ENCODE data around the gene LRRN2. TPM values are rescaled to one million over a fixed set of nuclear protein-coding genes. Genes with fewer than 3 reads are reported as not detected.
A peak's percentile ranks its signal among the peaks of the same experiment; 100 is the strongest.

LRRN2 gene
- total and polyA plus RNA-seq, 2 of the 8 experiments (the other 6 are each of a cell fraction or from before 2014, with no cell fraction given) = 1.8 to 2.3 TPM

DNA sequence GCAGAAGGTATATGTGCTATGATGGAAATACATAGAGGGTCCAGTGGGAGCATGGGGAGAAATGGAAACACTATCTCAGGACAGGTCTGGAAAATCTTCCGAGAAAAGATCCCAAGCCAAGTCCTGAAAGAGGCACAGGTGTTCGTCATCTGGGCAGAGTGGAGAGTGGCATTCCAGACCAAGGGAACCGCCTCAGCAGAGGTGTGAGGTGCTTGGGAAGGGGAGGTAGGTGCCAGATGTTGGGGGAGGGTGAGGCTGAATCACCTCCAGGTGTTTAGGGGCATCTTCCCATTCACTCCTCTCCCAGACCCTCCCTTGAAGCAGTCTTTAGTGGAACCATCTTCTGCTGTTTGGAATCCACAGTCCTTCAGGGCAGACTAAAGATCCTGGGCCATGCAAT, 23.5 kb upstream of the LRRN2 start:
- Histone ChIP-seq H2BK12ac (ENCODE audit: low read depth, low read length) (no peak overlapping the region), H2BK5ac (ENCODE audit: low read depth, low read length) (no peak overlapping the region), H3K36me3 (ENCODE audit: control insufficient read depth in 2 of 4, insufficient read depth in 4 of 4, low read length in 3 of 4) (no peaks in the 10 kb centered on the region), H3K27ac (ENCODE audit: low read depth, low read length) (no peak overlapping the region), H3K14ac (ENCODE audit: insufficient read length) (no peak overlapping the region), H2BK20ac (ENCODE audit: low read length) (no peak overlapping the region), H2BK120ac (replicated peaks; ENCODE audit: low read depth, low read length) (no peak overlapping the region), H3K4me1 (replicated peaks in 1 of 4; ENCODE audit: control insufficient read depth in 3 of 4, insufficient read depth in 4 of 4, low read length in 3 of 4) (peaks cover 31 to 46% (median 35%) of the 10 kb centered on the region in 4 experiments), H3K9ac (replicated peaks in 1 of 4; ENCODE audit: extremely low read depth in 1 of 4, low read depth in 3 of 4, low read length in 3 of 4) (no peak overlapping the region), H3K79me1 (ENCODE audit: low read depth, low read length) (no peaks in the 10 kb centered on the region), H4K5ac (ENCODE audit: insufficient read length, low read depth, low read length) (no peak overlapping the region), H3K27me3 (replicated peaks in 1 of 4; ENCODE audit: control insufficient read depth in 3 of 4, extremely low read depth in 1 of 4, insufficient read depth in 3 of 4, low read length in 3 of 4) (peaks cover 39 to 76% (median 65%) of the 10 kb centered on the region in 4 experiments), H2AFZ (ENCODE audit: low read length) (no peak overlapping the region), H3K79me2 (ENCODE audit: control insufficient read depth in 1 of 2, insufficient read depth in 2 of 2, low read length in 2 of 2) (no peaks in the 10 kb centered on the region), H2BK15ac (ENCODE audit: low read length) (no peak overlapping the region), H4K20me1 (replicated peaks in 1 of 2; ENCODE audit: control insufficient read depth in 1 of 2, insufficient read depth in 2 of 2, low read length in 2 of 2) (peaks cover 8 to 29% of the 10 kb centered on the region in 2 experiments), H3K23ac (ENCODE audit: insufficient read length) (no peak overlapping the region), H3K56ac (replicated peaks; ENCODE audit: insufficient read length, low read depth, low read length) (no peak overlapping the region), H4K8ac (ENCODE audit: extremely low read depth, insufficient read depth, low read length) (no peak overlapping the region), H3K9me3 (ENCODE audit: insufficient read depth in 2 of 2, low read depth in 1 of 2, low read length in 1 of 2) (no peaks in the 10 kb centered on the region), H2AK5ac (ENCODE audit: low read depth, low read length) (no peak overlapping the region), H3K23me2 (ENCODE audit: low read depth, low read length) (peaks cover 2% of the 10 kb centered on the region; the same call in 1 of the 2 replicates), H3K4ac (replicated peaks; ENCODE audit: insufficient read length, low read depth, low read length) (no peak overlapping the region), H3K18ac (ENCODE audit: extremely low read depth, low read length) (peak overlapping the region; percentile 4; the same call in 1 of the 2 replicates), H4K91ac (replicated peaks; ENCODE audit: insufficient read length, low read length) (no peak overlapping the region), H3K4me3 (ENCODE audit: extremely low read depth in 1 of 4, insufficient read depth in 2 of 4, low read depth in 3 of 4, low read length in 4 of 4) (no peak overlapping the region), H3K4me2 (ENCODE audit: insufficient read depth in 1 of 2, low read depth in 2 of 2, low read length in 2 of 2) (no peak overlapping the region; a peak in 1 of 4 replicates)
- POLR2A ChIA-PET (ENCODE audit: partially characterized antibody) = interaction anchor here (0.6 kb wide), 1 partner anchor 61 kb away, joined by 3 read pairs; no protein-coding TSS in a partner anchor
- CTCF ChIA-PET (ENCODE audit: partially characterized antibody) = interaction anchor here (0.9 to 7.4 kb wide), 7 partner anchors 8 to 99 kb away, joined by 3 to 53 read pairs (median 6); no protein-coding TSS in a partner anchor
- DNase-seq (ENCODE audit: low read depth in 1 of 2, low spot score in 2 of 2) = no peak
- FAIRE-seq = no peak
- 78% methylated on average over 3 of the region's 3 CpGs; no CpG with 5 or more reads in 1 of the 2 experiments for WGBS, 2 experiments (ENCODE audit: extremely low coverage in 1 of 2, insufficient coverage in 1 of 2, insufficient read length in 1 of 2, insufficient replicate concordance in 2 of 2, low coverage in 1 of 2, low lambda C conversion rate in 2 of 2, missing lambda C conversion rate in 1 of 2)
- TF ChIP-seq CBX5 (IDR thresholded peaks at IDR 0.05; ENCODE audit: low read depth, low read length) (no peak), RAD21 (IDR thresholded peaks at IDR 0.05 in 1 of 2, conservative IDR thresholded peaks at IDR 0.05 in 1 of 2; ENCODE audit: low read depth in 2 of 2, low read length in 2 of 2) (no peak), EGR1 (IDR thresholded peaks at IDR 0.05; ENCODE audit: borderline replicate concordance, low read depth, low read length) (no peak), POLR2A (IDR thresholded peaks at IDR 0.05; ENCODE audit: control extremely low read depth in 1 of 2, low read depth in 2 of 2, low read length in 2 of 2) (no peak), SUZ12 (IDR thresholded peaks at IDR 0.05; ENCODE audit: low read length) (no peak), TAF1 (IDR thresholded peaks at IDR 0.05; ENCODE audit: low read depth, low read length) (no peak), POLR2AphosphoS5 (IDR thresholded peaks at IDR 0.05; ENCODE audit: low read depth, low read length) (no peak), TAF7 (optimal IDR thresholded peaks at IDR 0.05; ENCODE audit: borderline replicate concordance, low read depth, low read length) (no peak), CEBPB (IDR thresholded peaks at IDR 0.05; ENCODE audit: low read depth, low read length) (no peak), GABPA (IDR thresholded peaks at IDR 0.05; ENCODE audit: borderline replicate concordance, insufficient read depth, low read length) (no peak)
- TF ChIP-seq, protein P1, sequence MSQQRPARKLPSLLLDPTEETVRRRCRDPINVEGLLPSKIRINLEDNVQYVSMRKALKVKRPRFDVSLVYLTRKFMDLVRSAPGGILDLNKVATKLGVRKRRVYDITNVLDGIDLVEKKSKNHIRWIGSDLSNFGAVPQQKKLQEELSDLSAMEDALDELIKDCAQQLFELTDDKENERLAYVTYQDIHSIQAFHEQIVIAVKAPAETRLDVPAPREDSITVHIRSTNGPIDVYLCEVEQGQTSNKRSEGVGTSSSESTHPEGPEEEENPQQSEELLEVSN (IDR thresholded peaks at IDR 0.05) = no peak
- TF ChIP-seq, protein P2, sequence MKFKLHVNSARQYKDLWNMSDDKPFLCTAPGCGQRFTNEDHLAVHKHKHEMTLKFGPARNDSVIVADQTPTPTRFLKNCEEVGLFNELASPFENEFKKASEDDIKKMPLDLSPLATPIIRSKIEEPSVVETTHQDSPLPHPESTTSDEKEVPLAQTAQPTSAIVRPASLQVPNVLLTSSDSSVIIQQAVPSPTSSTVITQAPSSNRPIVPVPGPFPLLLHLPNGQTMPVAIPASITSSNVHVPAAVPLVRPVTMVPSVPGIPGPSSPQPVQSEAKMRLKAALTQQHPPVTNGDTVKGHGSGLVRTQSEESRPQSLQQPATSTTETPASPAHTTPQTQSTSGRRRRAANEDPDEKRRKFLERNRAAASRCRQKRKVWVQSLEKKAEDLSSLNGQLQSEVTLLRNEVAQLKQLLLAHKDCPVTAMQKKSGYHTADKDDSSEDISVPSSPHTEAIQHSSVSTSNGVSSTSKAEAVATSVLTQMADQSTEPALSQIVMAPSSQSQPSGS (IDR thresholded peaks at IDR 0.05; ENCODE audit: low read length) = no peak
